Nephron progenitor cell (in vitro differentiated cells): Measurements from ENCODE around the gene ITGB3BP.

Experiments
- DNase-seq: peaks from one replicate; pipeline ENCODE4 v3.0.0; 2021
- H3K27ac Mint-ChIP-seq: 2 replicates; pipeline ENCODE4 v1.8.0; 2021; ENCODE audit warnings: mild to moderate bottlenecking, moderate library complexity, mixed read lengths
- H3K27me3 Mint-ChIP-seq: 2 replicates; pipeline ENCODE4 v1.8.0; 2021; ENCODE audit warnings: mild to moderate bottlenecking, low read depth, mixed read lengths; ENCODE audit not compliant: poor library complexity
- H3K36me3 Mint-ChIP-seq: 2 replicates; pipeline ENCODE4 v1.8.0; 2021; ENCODE audit warnings: low read depth, mixed read lengths
- H3K4me1 Mint-ChIP-seq: 2 replicates; pipeline ENCODE4 v1.8.0; 2021; ENCODE audit warnings: mixed read lengths
- H3K4me3 Mint-ChIP-seq: 2 replicates; pipeline ENCODE4 v1.8.0; 2021; ENCODE audit warnings: mild to moderate bottlenecking, moderate library complexity, mixed read lengths
- H3K9me3 Mint-ChIP-seq: 2 replicates; pipeline ENCODE4 v1.8.0; 2021; ENCODE audit warnings: mild to moderate bottlenecking, moderate library complexity, mixed read lengths
- CTCF ChIP-seq: fragments of 200-600 bp; sonication (generic); IDR thresholded peaks from 2 replicates; pipeline ENCODE4 v1.5.0; 2021; ENCODE audit warnings: antibody characterized with exemption

Gene ITGB3BP

GRCh38 chr1:63501256-63501655 is 21.8 kb downstream of the ITGB3BP start:
- Mint-ChIP-seq H3K27ac (no peak overlapping the region), H3K27me3 (no peaks in the 10 kb centered on the region), H3K9me3 (peaks cover 24% of the 10 kb centered on the region), H3K4me1 (no peaks in the 10 kb centered on the region), H3K4me3 (no peak overlapping the region), H3K36me3 (peaks cover 68% of the 10 kb centered on the region)
- no peak for DNase-seq
- TF ChIP-seq CTCF, result no peak

GRCh38 chr1:63498106-63498505 is 24.9 kb downstream of the ITGB3BP start:
- no peak overlapping the region for H3K4me3 Mint-ChIP-seq
- H3K4me1 Mint-ChIP-seq, result no peaks in the 10 kb centered on the region
- no peak for DNase-seq
- TF ChIP-seq CTCF, result no peak
- H3K36me3 Mint-ChIP-seq, result peaks cover 47% of the 10 kb centered on the region
- no peaks in the 10 kb centered on the region for H3K27me3 Mint-ChIP-seq
- H3K27ac Mint-ChIP-seq, result no peak overlapping the region
- H3K9me3 Mint-ChIP-seq, result peaks cover 6% of the 10 kb centered on the region

- Mint-ChIP-seq H3K9me3 (peaks cover 6% of the 10 kb centered on the region), H3K27ac (no peak overlapping the region), H3K4me1 (no peaks in the 10 kb centered on the region), H3K36me3 (peaks cover 47% of the 10 kb centered on the region), H3K4me3 (no peak overlapping the region), H3K27me3 (no peaks in the 10 kb centered on the region)
- TF ChIP-seq CTCF, result no peak
- DNase-seq, result no peak
Measured at GRCh38 chr1:63497577-63497976, 25.4 kb downstream of the ITGB3BP start.

GRCh38 chr1:63487336-63488065 is 35.5 kb downstream of the ITGB3BP start:
- Mint-ChIP-seq H3K9me3 (no peaks in the 10 kb centered on the region), H3K4me1 (no peaks in the 10 kb centered on the region), H3K27me3 (no peaks in the 10 kb centered on the region), H3K36me3 (peaks cover 3% of the 10 kb centered on the region), H3K4me3 (no peak overlapping the region), H3K27ac (no peak overlapping the region)
- no peak for TF ChIP-seq CTCF
- no peak for DNase-seq

- peaks cover 3% of the 10 kb centered on the region for H3K36me3 Mint-ChIP-seq
Measured at GRCh38 chr1:63486629-63487028, 36.4 kb downstream of the ITGB3BP start.

More at GRCh38 chr1:63486629-63487028, 36.4 kb downstream of the ITGB3BP start:
- Mint-ChIP-seq H3K9me3 (no peaks in the 10 kb centered on the region), H3K27me3 (no peaks in the 10 kb centered on the region), H3K4me1 (no peaks in the 10 kb centered on the region), H3K4me3 (no peak overlapping the region), H3K27ac (no peak overlapping the region)
- no peak for DNase-seq
- no peak for TF ChIP-seq CTCF
